GM12864 (cell line): Measurements from ENCODE around the gene FBXL13.

Experiments used
- DNase-seq: peaks from one replicate; pipeline ENCODE4 v3.0.0-alpha.2; 2011; ENCODE audit warnings: low read depth
- H3K4me3 ChIP-seq: 2 replicates; pipeline ENCODE4 v1.5.1; 2011; ENCODE audit warnings: mild to moderate bottlenecking, low read depth, low read length, control low read depth
- TF ChIP-seq, protein P1 (sequence below): IDR thresholded peaks from 2 replicates; pipeline ENCODE4 v1.5.1; 2011; ENCODE audit warnings: low read depth, mild to moderate bottlenecking, moderate library complexity, low read length, control low read depth, inconsistent platforms; ENCODE audit errors: missing control alignments

FBXL13 gene

DNA sequence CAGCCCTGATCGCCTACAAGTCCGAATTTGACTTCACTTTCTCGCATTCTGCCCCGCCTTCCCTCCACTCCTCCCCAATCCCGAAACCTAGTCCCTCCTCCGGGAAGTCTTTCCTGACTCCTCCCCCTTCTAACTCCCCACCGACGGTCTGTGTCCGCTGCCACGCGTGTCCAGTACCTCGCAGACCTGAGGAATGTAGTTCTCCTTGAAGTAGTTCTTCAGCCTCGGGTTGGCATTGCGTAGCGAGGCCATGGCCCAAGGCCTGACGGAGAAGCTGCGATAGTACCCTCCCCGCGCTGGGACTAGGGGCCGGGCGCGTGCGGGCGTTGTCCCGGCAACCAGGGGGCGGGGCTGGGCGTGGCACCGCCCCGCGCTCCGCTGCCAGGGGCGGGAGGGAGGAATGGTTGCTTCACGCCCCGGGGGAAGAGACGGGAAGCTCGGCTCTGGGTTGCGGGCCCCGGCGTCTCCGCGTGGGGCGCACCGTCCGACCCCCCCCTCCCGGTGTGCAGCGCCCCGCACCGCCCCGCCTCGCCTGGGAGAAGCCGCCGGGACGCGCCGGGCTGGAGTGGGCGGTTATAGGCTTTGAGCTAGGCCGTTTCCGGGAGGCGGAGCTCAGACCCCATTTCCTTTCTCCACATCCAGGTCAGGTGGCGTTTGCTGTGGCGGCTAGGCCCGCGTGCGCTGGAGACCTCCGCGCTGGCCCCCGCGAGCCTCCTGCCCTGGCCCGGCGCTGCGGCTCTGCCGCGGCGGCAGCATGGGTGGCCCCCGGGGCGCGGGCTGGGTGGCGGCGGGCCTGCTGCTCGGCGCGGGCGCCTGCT lies at the start of gene FBXL13, which contains the start of gene ARMC10:
TSS of gene FBXL13 (minus strand) at position 278 of the 818 bp plus-strand sequence.
TSS of gene ARMC10 (plus strand) at position 622 of the 818 bp plus-strand sequence. CDS start at position 755, 133 bp downstream.
- peak; percentile 80 for DNase-seq
- TF ChIP-seq, protein P1, sequence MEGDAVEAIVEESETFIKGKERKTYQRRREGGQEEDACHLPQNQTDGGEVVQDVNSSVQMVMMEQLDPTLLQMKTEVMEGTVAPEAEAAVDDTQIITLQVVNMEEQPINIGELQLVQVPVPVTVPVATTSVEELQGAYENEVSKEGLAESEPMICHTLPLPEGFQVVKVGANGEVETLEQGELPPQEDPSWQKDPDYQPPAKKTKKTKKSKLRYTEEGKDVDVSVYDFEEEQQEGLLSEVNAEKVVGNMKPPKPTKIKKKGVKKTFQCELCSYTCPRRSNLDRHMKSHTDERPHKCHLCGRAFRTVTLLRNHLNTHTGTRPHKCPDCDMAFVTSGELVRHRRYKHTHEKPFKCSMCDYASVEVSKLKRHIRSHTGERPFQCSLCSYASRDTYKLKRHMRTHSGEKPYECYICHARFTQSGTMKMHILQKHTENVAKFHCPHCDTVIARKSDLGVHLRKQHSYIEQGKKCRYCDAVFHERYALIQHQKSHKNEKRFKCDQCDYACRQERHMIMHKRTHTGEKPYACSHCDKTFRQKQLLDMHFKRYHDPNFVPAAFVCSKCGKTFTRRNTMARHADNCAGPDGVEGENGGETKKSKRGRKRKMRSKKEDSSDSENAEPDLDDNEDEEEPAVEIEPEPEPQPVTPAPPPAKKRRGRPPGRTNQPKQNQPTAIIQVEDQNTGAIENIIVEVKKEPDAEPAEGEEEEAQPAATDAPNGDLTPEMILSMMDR: peak; percentile 12
- H3K4me3 ChIP-seq: peak within 1 kb of the TSS; percentile 95

DNA sequence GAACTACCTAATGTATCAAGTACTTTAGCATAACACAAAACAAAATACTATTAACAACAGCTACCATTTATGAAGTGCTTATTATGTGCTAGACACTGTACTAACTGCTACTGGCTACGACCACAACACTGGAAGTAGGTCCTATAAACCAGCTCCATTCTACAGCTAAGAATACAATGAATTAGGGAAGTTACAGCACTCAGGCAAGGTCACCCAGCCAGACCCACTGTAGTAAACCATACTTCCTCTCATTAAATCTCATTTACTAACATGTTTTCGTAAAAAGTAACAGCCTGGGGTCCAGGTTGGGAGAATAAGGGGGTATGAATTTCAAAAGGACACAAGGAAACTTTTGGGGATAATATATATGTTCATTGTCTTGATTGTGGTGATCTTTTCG lies 48.9 kb upstream of the FBXL13 start:
- no peak for DNase-seq
- H3K4me3 ChIP-seq: no peak overlapping the region
- TF ChIP-seq, protein P1: no peak

DNA sequence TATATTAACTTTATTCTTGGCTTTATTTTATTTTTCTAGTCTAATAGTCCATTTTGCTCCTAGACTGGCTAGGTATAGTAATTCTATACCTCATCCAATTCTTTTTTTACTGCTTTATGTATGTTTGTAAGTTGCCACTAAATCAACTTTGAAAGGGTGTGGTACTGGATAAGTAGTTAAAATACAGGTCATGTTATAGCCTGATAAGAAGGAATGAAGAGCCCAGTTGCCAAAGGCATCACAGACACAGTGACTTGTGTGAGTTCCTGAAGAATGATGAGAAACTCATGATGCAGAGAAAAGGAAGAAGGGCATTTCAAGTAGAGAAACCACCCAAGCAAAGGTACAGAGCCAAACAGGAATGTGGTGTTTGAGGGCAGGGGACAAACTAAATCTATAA lies 47.0 kb upstream of the FBXL13 start:
- no peak overlapping the region for H3K4me3 ChIP-seq
- TF ChIP-seq, protein P1: no peak
- no peak for DNase-seq

DNA sequence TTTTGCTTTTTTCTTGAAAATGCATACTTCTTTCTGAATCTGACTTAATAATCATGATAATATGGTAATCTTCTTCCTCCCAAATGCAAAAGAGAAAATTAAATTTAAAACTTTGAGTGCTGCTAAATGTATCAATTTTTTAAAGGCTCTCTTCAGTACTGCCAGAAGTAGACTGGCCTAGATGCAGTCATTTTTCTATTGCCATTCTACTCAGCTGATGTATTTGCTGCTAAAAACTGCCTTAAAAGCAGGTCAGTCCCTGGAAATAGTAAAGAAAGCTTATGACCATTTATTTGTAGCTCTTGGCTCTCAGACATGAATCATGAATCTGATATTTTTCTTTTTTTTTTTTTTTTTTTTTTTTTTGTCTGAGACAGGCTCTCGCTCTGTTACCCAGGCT lies 45.8 kb upstream of the FBXL13 start:
- DNase-seq: no peak

DNA sequence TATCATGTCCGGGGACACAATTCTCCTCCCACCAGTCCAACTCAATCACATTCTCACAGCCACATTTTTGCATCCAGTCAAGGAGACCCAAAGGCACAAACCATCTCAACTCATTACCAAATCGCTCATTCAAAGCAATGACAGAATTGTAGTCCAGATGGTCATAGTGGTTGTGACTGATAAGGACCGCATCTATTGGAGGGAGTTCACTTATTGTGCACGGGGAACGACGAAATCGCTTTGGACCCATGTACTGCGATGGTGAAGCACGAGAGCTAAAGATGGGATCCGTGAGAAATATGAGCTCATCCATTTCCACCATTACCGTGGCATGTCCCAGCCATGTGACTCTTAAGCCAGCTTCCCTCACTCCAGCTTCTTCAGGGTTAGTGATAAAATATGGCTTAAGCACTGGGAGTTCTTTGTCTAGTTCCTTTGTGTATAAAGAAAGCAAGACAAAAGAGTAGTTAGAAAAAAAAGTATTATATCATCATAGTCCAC lies 45.2 kb upstream of the FBXL13 start:
- H3K4me3 ChIP-seq: no peak overlapping the region
- no peak for DNase-seq
- TF ChIP-seq, protein P1: no peak

More for the DNA sequence above, 45.8 kb upstream of the FBXL13 start:
- no peak overlapping the region for H3K4me3 ChIP-seq
- TF ChIP-seq, protein P1: no peak

DNA sequence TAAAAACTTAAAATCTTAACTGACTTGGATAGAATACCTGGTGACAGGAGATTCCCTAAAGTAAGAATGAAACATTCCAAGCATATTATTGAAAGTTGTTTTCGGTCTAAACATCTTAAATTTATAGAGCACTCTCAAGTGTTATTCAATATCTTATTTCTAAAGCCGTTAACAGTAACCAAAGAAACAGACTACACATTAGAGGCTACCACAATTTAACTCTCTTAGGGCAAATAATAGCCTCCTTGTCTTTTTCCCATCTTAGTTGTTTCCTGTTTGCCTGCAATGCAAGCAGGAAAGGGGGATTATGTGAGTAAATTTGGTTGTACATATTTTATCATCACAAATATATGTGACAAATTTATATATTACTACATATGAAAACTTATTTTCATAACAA lies 42.9 kb upstream of the FBXL13 start:
- TF ChIP-seq, protein P1: no peak
- DNase-seq: no peak
- H3K4me3 ChIP-seq: no peak overlapping the region
